Activated T-cell treated with anti-CD3 and anti-CD28 coated beads, Interleukin-2, amount 50 U/mL, for 72 hours (primary cell): Measurements from ENCODE around the gene ZC3H13. TPM values are rescaled to one million over a fixed set of nuclear protein-coding genes. Genes with fewer than 3 reads are reported as not detected.

Source experiments
- ATAC-seq, 2 donors: fragments of 150-1000 bp; cut with Tn5 transposase; replicated peaks in 1 of 2; 2 replicates each; pipeline ENCODE4 v1.10.0; 2021; ENCODE audit warnings: moderate library complexity in 2 of 2, mild to moderate bottlenecking in 1 of 2
- DNase-seq, 2 donors: peaks; one replicate each; pipeline ENCODE4 v3.0.0; 2021 to 2022; ENCODE audit warnings: mixed read lengths in 1 of 2
- H3K27ac Mint-ChIP-seq: one replicate; pipeline ENCODE4 v1.8.0; 2022; ENCODE audit warnings: mild to moderate bottlenecking, moderate library complexity, mixed read lengths
- H3K27me3 Mint-ChIP-seq: one replicate; pipeline ENCODE4 v1.8.0; 2022; ENCODE audit warnings: low read depth, mixed read lengths
- H3K36me3 Mint-ChIP-seq, 2 donors: one replicate each; pipeline ENCODE4 v1.8.0; 2022; ENCODE audit warnings: mixed read lengths in 2 of 2, mild to moderate bottlenecking in 1 of 2; ENCODE audit not compliant: insufficient read depth in 2 of 2
- H3K4me1 Mint-ChIP-seq: one replicate; pipeline ENCODE4 v1.8.0; 2022; ENCODE audit warnings: low read depth, mixed read lengths
- H3K4me3 Mint-ChIP-seq, 2 donors: one replicate each; pipeline ENCODE4 v1.8.0; 2022; ENCODE audit warnings: mild to moderate bottlenecking in 2 of 2, mixed read lengths in 2 of 2, moderate library complexity in 2 of 2
- H3K9me3 Mint-ChIP-seq, 2 donors: one replicate each; pipeline ENCODE4 v1.8.0; 2022; ENCODE audit warnings: mixed read lengths in 2 of 2
- total RNA-seq, 2 donors: library from RNA; stranded (reverse); gene quantifications; one replicate each; pipeline ENCODE4 v1.2.3, GENCODE V29; 2022

ZC3H13 gene
- total RNA-seq: 10 to 100 TPM; 39.6 to 48.3 TPM

GRCh38 chr13:46052319-46053161, at the start of gene ZC3H13:
Gene ZC3H13, minus strand, starts transcription at chr13:46052746. Its CDS starts 7,239 bp downstream, at chr13:46045507.
- Mint-ChIP-seq H3K27ac (peak within 1 kb of the TSS; percentile 98), H3K36me3 (peaks cover 0 to 3% of the 10 kb centered on the region in 2 donors), H3K4me3 (peak within 1 kb of the TSS; percentile 88 to 95), H3K27me3 (peaks cover 7% of the 10 kb centered on the region), H3K4me1 (peaks cover 55% of the 10 kb centered on the region), H3K9me3 (no peaks in the 10 kb centered on the region)
- DNase-seq (peak; percentile 89 to 95), ATAC-seq (peak; percentile 100)

GRCh38 chr13:46102255-46102605, 49.7 kb upstream of the ZC3H13 start:
- DNase-seq: no peak
- Mint-ChIP-seq H3K9me3 (no peaks in the 10 kb centered on the region), H3K27me3 (no peaks in the 10 kb centered on the region), H3K4me3 (no peak overlapping the region), H3K4me1 (peaks cover 5% of the 10 kb centered on the region), H3K27ac (no peak overlapping the region), H3K36me3 (no peaks in the 10 kb centered on the region)
- no peak for ATAC-seq

GRCh38 chr13:46101484-46102254, 49.1 kb upstream of the ZC3H13 start:
- Mint-ChIP-seq H3K4me3 (no peak overlapping the region), H3K4me1 (no peaks in the 10 kb centered on the region), H3K9me3 (no peaks in the 10 kb centered on the region), H3K27ac (no peak overlapping the region), H3K27me3 (no peaks in the 10 kb centered on the region), H3K36me3 (no peaks in the 10 kb centered on the region)
- no peak for DNase-seq
- ATAC-seq: no peak

GRCh38 chr13:46101002-46101401, 48.5 kb upstream of the ZC3H13 start:
- Mint-ChIP-seq H3K4me3 (no peak overlapping the region), H3K27ac (no peak overlapping the region), H3K36me3 (no peaks in the 10 kb centered on the region), H3K4me1 (no peaks in the 10 kb centered on the region), H3K9me3 (no peaks in the 10 kb centered on the region), H3K27me3 (no peaks in the 10 kb centered on the region)
- DNase-seq: no peak
- no peak for ATAC-seq

GRCh38 chr13:46100191-46100815, 47.8 kb upstream of the ZC3H13 start:
- H3K9me3 Mint-ChIP-seq: no peaks in the 10 kb centered on the region
- H3K4me1 Mint-ChIP-seq: no peaks in the 10 kb centered on the region
- DNase-seq (no peak), ATAC-seq (no peak)
- H3K27me3 Mint-ChIP-seq: no peaks in the 10 kb centered on the region
- H3K27ac Mint-ChIP-seq: no peak overlapping the region
- H3K36me3 Mint-ChIP-seq: no peaks in the 10 kb centered on the region
- H3K4me3 Mint-ChIP-seq: no peak overlapping the region

GRCh38 chr13:46097663-46098062, 45.1 kb upstream of the ZC3H13 start:
- no peaks in the 10 kb centered on the region for H3K27me3 Mint-ChIP-seq

GRCh38 chr13:46097015-46097414, 44.5 kb upstream of the ZC3H13 start:
- DNase-seq (no peak), ATAC-seq (no peak)
- H3K4me3 Mint-ChIP-seq: no peak overlapping the region
- no peak overlapping the region for H3K27ac Mint-ChIP-seq
- no peaks in the 10 kb centered on the region for H3K27me3 Mint-ChIP-seq
- no peaks in the 10 kb centered on the region for H3K9me3 Mint-ChIP-seq
- no peaks in the 10 kb centered on the region for H3K4me1 Mint-ChIP-seq
- no peaks in the 10 kb centered on the region for H3K36me3 Mint-ChIP-seq

More at GRCh38 chr13:46097663-46098062, 45.1 kb upstream of the ZC3H13 start:
- Mint-ChIP-seq H3K36me3 (no peaks in the 10 kb centered on the region), H3K9me3 (no peaks in the 10 kb centered on the region), H3K4me1 (no peaks in the 10 kb centered on the region), H3K4me3 (no peak overlapping the region), H3K27ac (no peak overlapping the region)
- DNase-seq (no peak), ATAC-seq (no peak)

GRCh38 chr13:46094478-46094877, 41.9 kb upstream of the ZC3H13 start:
- Mint-ChIP-seq H3K4me3 (no peak overlapping the region), H3K27ac (no peak overlapping the region), H3K4me1 (no peaks in the 10 kb centered on the region), H3K36me3 (no peaks in the 10 kb centered on the region), H3K9me3 (no peaks in the 10 kb centered on the region), H3K27me3 (no peaks in the 10 kb centered on the region)
- ATAC-seq: no peak
- DNase-seq: no peak

GRCh38 chr13:46088821-46089562, 36.4 kb upstream of the ZC3H13 start:
- ATAC-seq: no peak
- H3K27me3 Mint-ChIP-seq: no peaks in the 10 kb centered on the region

GRCh38 chr13:46087481-46087880, 34.9 kb upstream of the ZC3H13 start:
- no peak for ATAC-seq
- H3K27ac Mint-ChIP-seq: no peak overlapping the region
- H3K4me1 Mint-ChIP-seq: no peaks in the 10 kb centered on the region
- no peaks in the 10 kb centered on the region for H3K27me3 Mint-ChIP-seq
- DNase-seq: no peak
- H3K36me3 Mint-ChIP-seq: no peaks in the 10 kb centered on the region
- H3K4me3 Mint-ChIP-seq: no peak overlapping the region
- H3K9me3 Mint-ChIP-seq: no peaks in the 10 kb centered on the region

More at GRCh38 chr13:46088821-46089562, 36.4 kb upstream of the ZC3H13 start:
- no peaks in the 10 kb centered on the region for H3K9me3 Mint-ChIP-seq
- no peaks in the 10 kb centered on the region for H3K36me3 Mint-ChIP-seq
- no peak overlapping the region for H3K27ac Mint-ChIP-seq
- no peak overlapping the region for H3K4me3 Mint-ChIP-seq
- no peaks in the 10 kb centered on the region for H3K4me1 Mint-ChIP-seq
- DNase-seq: no peak

- no peak for ATAC-seq
These were observed 34.4 kb upstream of the ZC3H13 start for GRCh38 chr13:46086985-46087384.

GRCh38 chr13:46086421-46086922, 33.9 kb upstream of the ZC3H13 start:
- Mint-ChIP-seq H3K27ac (no peak overlapping the region), H3K4me3 (no peak overlapping the region), H3K27me3 (no peaks in the 10 kb centered on the region), H3K4me1 (no peaks in the 10 kb centered on the region), H3K36me3 (no peaks in the 10 kb centered on the region), H3K9me3 (no peaks in the 10 kb centered on the region)
- DNase-seq (no peak), ATAC-seq (no peak)

More at GRCh38 chr13:46086985-46087384, 34.4 kb upstream of the ZC3H13 start:
- no peaks in the 10 kb centered on the region for H3K4me1 Mint-ChIP-seq
- H3K27ac Mint-ChIP-seq: no peak overlapping the region
- H3K36me3 Mint-ChIP-seq: no peaks in the 10 kb centered on the region
- no peaks in the 10 kb centered on the region for H3K27me3 Mint-ChIP-seq
- H3K4me3 Mint-ChIP-seq: no peak overlapping the region
- no peaks in the 10 kb centered on the region for H3K9me3 Mint-ChIP-seq
- no peak for DNase-seq
